ENCODE results near the gene POU6F1. TPM values are rescaled to one million over a fixed set of nuclear protein-coding genes. Genes with fewer than 3 reads are reported as not detected.

Gene POU6F1
- total and polyA plus RNA-seq, 9 of the 15 experiments (the other 6 are each of a cell fraction or from before 2014, with no cell fraction given): 0.14 to 3.3 (median 1.1) TPM

GRCh38 chr12:51217133-51217967, 512 bp downstream of the POU6F1 start (continued):
- TF ChIP-seq TFAP4 (CRISPR knock-in tag; IDR thresholded peaks at IDR 0.05; ENCODE audit: borderline replicate concordance) (peak; percentile 66; the same call in 1 of the 2 replicates), THAP7 (CRISPR knock-in tag; IDR thresholded peaks at IDR 0.05) (no peak), SMARCE1 (IDR thresholded peaks at IDR 0.05) (0 out of 2 replicates have a peak, but pooled peaks have one; percentile 28), YY1 (IDR thresholded peaks at IDR 0.05; ENCODE audit: borderline replicate concordance in 1 of 3, control insufficient read depth in 1 of 3, extremely low read depth in 1 of 3, insufficient read depth in 3 of 3, insufficient read length in 1 of 3, insufficient replicate concordance in 2 of 3, low read depth in 1 of 3, low read length in 2 of 3) (peak in 1 of 3 experiments; percentile 5), ATF4 (CRISPR knock-in tag; IDR thresholded peaks at IDR 0.05) (no peak), RCOR1 (IDR thresholded peaks at IDR 0.05; ENCODE audit: borderline replicate concordance in 1 of 2, low read depth in 2 of 2, low read length in 2 of 2) (0 out of 4 replicates have a peak, but pooled peaks of 1 of the 2 experiments have one; percentile 12), REST (IDR thresholded peaks at IDR 0.05; ENCODE audit: borderline replicate concordance) (peak; percentile 25), REST (CRISPR knock-in tag; IDR thresholded peaks at IDR 0.05; ENCODE audit: low read depth) (no peak), ELK3 (CRISPR knock-in tag; IDR thresholded peaks at IDR 0.05) (no peak), RB1 (IDR thresholded peaks at IDR 0.05; ENCODE audit: low read depth) (peak; percentile 76), HDAC2 (IDR thresholded peaks at IDR 0.05) (peak; percentile 57; the same call in 1 of the 2 replicates)

Measured in K562 (cell line).